H1 (cell line): ENCODE measurements around the gene ACAD10. TPM values are rescaled to one million over a fixed set of nuclear protein-coding genes. Genes with fewer than 3 reads are reported as not detected.
A peak's percentile ranks its signal among the peaks of the same experiment; 100 is the strongest.

Source experiments
- CTCF ChIA-PET: fragments of 300-600 bp; sonication (Branson Sonifier 250); formaldehyde crosslinking; loops from one replicate; lab custom pipeline; 2021; ENCODE audit not compliant: partially characterized antibody; lab: Charles Lee
- POLR2A ChIA-PET: fragments of 300-600 bp; sonication (Branson Sonifier 250); formaldehyde crosslinking; loops from one replicate; lab custom pipeline; 2021; ENCODE audit warnings: inconsistent platforms; ENCODE audit not compliant: partially characterized antibody; lab: Charles Lee
- DNase-seq, 2 experiments: peaks; one replicate each; pipeline versions ENCODE4 v3.0.0 to v3.0.0-alpha.2; 2010 to 2022; ENCODE audit warnings: low spot score in 2 of 2, low read depth in 1 of 2, mixed read lengths in 1 of 2
- FAIRE-seq: peaks from 2 replicates; lab custom pipeline; 2011; peaks lifted over from hg19 to GRCh38; lab: Jason Lieb, UNC
- H2AFZ ChIP-seq: 2 replicates; pipeline ENCODE4 v1.8.1; 2012; ENCODE audit warnings: low read length, inconsistent platforms
- H2AK5ac ChIP-seq: 2 replicates; pipeline ENCODE4 v1.6.1; 2013; ENCODE audit warnings: low read depth, low read length
- H2BK120ac ChIP-seq: replicated peaks from 2 replicates; pipeline ENCODE3; 2013; ENCODE audit warnings: low read depth, low read length, inconsistent platforms
- H2BK12ac ChIP-seq: 2 replicates; pipeline ENCODE4 v1.6.1; 2013; ENCODE audit warnings: low read depth, low read length
- H2BK15ac ChIP-seq: 2 replicates; pipeline ENCODE4 v1.6.1; 2013; ENCODE audit warnings: low read length
- H2BK20ac ChIP-seq: 2 replicates; pipeline ENCODE4 v1.6.1; 2013; ENCODE audit warnings: low read length
- H2BK5ac ChIP-seq: 2 replicates; pipeline ENCODE4 v1.6.1; 2013; ENCODE audit warnings: low read depth, low read length
- H3K14ac ChIP-seq: 2 replicates; pipeline ENCODE4 v1.6.1; 2013; ENCODE audit warnings: inconsistent platforms; ENCODE audit not compliant: insufficient read length
- H3K18ac ChIP-seq: 2 replicates; pipeline ENCODE4 v1.6.1; 2013; ENCODE audit warnings: low read length; ENCODE audit errors: extremely low read depth
- H3K23ac ChIP-seq: 2 replicates; pipeline ENCODE4 v1.6.1; 2013; ENCODE audit warnings: inconsistent platforms; ENCODE audit not compliant: insufficient read length
- H3K23me2 ChIP-seq: 2 replicates; pipeline ENCODE4 v1.6.1; 2013; ENCODE audit warnings: low read depth, low read length
- H3K27ac ChIP-seq: 2 replicates; pipeline ENCODE4 v1.6.1; 2011; ENCODE audit warnings: low read depth, low read length, inconsistent platforms
- H3K27me3 ChIP-seq, 4 experiments: replicated peaks in 1 of 4; 1 replicate in 1 of 4; 2 replicates in 3 of 4; pipeline versions ENCODE4 v1.6.1 to v1.8.1; 2011 to 2013; ENCODE audit warnings: low read length in 3 of 4, mild to moderate bottlenecking in 3 of 4, inconsistent platforms in 2 of 4, mixed read lengths in 2 of 4, moderate library complexity in 1 of 4; ENCODE audit not compliant: control insufficient read depth in 3 of 4, insufficient read depth in 3 of 4; ENCODE audit errors: extremely low read depth in 1 of 4
- H3K36me3 ChIP-seq, 4 experiments: 2 replicates each; pipeline versions ENCODE4 v1.6.1 to v1.8.1; 2011 to 2013; ENCODE audit warnings: mild to moderate bottlenecking in 4 of 4, low read length in 3 of 4, moderate library complexity in 2 of 4, control low read depth in 1 of 4, inconsistent platforms in 1 of 4; ENCODE audit not compliant: insufficient read depth in 4 of 4, control insufficient read depth in 2 of 4
- H3K4ac ChIP-seq: replicated peaks from 2 replicates; pipeline ENCODE3; 2013; ENCODE audit warnings: low read length, low read depth, mixed read lengths, inconsistent platforms; ENCODE audit not compliant: insufficient read length
- H3K4me1 ChIP-seq, 4 experiments: replicated peaks in 1 of 4; 1 replicate in 1 of 4; 2 replicates in 3 of 4; pipeline versions ENCODE4 v1.6.1 to v1.8.1; 2011 to 2013; ENCODE audit warnings: low read length in 3 of 4, inconsistent platforms in 2 of 4, mixed read lengths in 1 of 4; ENCODE audit not compliant: insufficient read depth in 4 of 4, control insufficient read depth in 3 of 4
- H3K4me2 ChIP-seq, 2 experiments: 2 replicates each; pipeline versions ENCODE4 v1.6.1 to v1.8.1; 2011 to 2013; ENCODE audit warnings: low read depth in 2 of 2, low read length in 2 of 2, control low read depth in 1 of 2, inconsistent platforms in 1 of 2, mild to moderate bottlenecking in 1 of 2; ENCODE audit not compliant: insufficient read depth in 1 of 2
- H3K4me3 ChIP-seq, 4 experiments: fragments of 200-600, 300-600 bp in 1 of 4; sonication (generic), shearing (Covaris generic), sonication (Bioruptor Twin) in 1 of 4; 2 replicates each; pipeline versions ENCODE4 v1.5.1 to v1.8.1; 2011 to 2016; ENCODE audit warnings: low read length in 4 of 4, low read depth in 3 of 4, control low read depth in 2 of 4, inconsistent platforms in 2 of 4, mild to moderate bottlenecking in 2 of 4, mixed read lengths in 1 of 4, moderate library complexity in 1 of 4; ENCODE audit not compliant: insufficient read depth in 2 of 4; ENCODE audit errors: extremely low read depth in 1 of 4
- H3K56ac ChIP-seq: replicated peaks from 2 replicates; pipeline ENCODE3; 2013; ENCODE audit warnings: low read depth, mild to moderate bottlenecking, mixed read lengths, low read length, inconsistent platforms; ENCODE audit not compliant: insufficient read length
- H3K79me1 ChIP-seq: 2 replicates; pipeline ENCODE4 v1.6.1; 2013; ENCODE audit warnings: low read depth, low read length, control low read depth
- H3K79me2 ChIP-seq, 2 experiments: 2 replicates each; pipeline versions ENCODE4 v1.6.1 to v1.8.1; 2012 to 2013; ENCODE audit warnings: low read length in 2 of 2, mild to moderate bottlenecking in 2 of 2, inconsistent platforms in 1 of 2; ENCODE audit not compliant: insufficient read depth in 2 of 2, control insufficient read depth in 1 of 2
- H3K9ac ChIP-seq, 4 experiments: replicated peaks in 1 of 4; 1 replicate in 1 of 4; 2 replicates in 3 of 4; pipeline versions ENCODE4 v1.6.1 to v1.8.1; 2011 to 2013; ENCODE audit warnings: low read depth in 3 of 4, low read length in 3 of 4, control low read depth in 2 of 4, mild to moderate bottlenecking in 2 of 4, moderate library complexity in 2 of 4, inconsistent platforms in 1 of 4; ENCODE audit errors: extremely low read depth in 1 of 4
- H3K9me3 ChIP-seq, 2 experiments: 2 replicates each; pipeline versions ENCODE4 v1.6.1 to v1.8.1; 2012 to 2013; ENCODE audit warnings: mild to moderate bottlenecking in 2 of 2, moderate library complexity in 2 of 2, control low read depth in 1 of 2, inconsistent platforms in 1 of 2, low read depth in 1 of 2, low read length in 1 of 2, mixed read lengths in 1 of 2; ENCODE audit not compliant: insufficient read depth in 2 of 2
- H4K20me1 ChIP-seq, 2 experiments: replicated peaks in 1 of 2; 2 replicates each; pipeline versions ENCODE3 to v1.8.1; 2011 to 2013; ENCODE audit warnings: inconsistent platforms in 2 of 2, low read length in 2 of 2, mild to moderate bottlenecking in 1 of 2; ENCODE audit not compliant: insufficient read depth in 2 of 2, control insufficient read depth in 1 of 2
- H4K5ac ChIP-seq: 2 replicates; pipeline ENCODE4 v1.6.1; 2013; ENCODE audit warnings: low read length, low read depth, mixed read lengths, inconsistent platforms; ENCODE audit not compliant: insufficient read length
- H4K8ac ChIP-seq: 2 replicates; pipeline ENCODE4 v1.8.0; 2013; ENCODE audit warnings: mild to moderate bottlenecking, moderate library complexity, low read length, inconsistent platforms; ENCODE audit not compliant: insufficient read depth; ENCODE audit errors: extremely low read depth
- H4K91ac ChIP-seq: replicated peaks from 2 replicates; pipeline ENCODE3; 2013; ENCODE audit warnings: low read length, mixed read lengths, inconsistent platforms; ENCODE audit not compliant: insufficient read length
- CBX5 ChIP-seq: fragments of 300-800, 300-1000 bp; sonication (generic); IDR thresholded peaks from 2 replicates; pipeline ENCODE4 v1.7.1; 2016; ENCODE audit warnings: antibody characterized with exemption, low read length, low read depth
- CHD2 ChIP-seq: IDR thresholded peaks from 2 replicates; pipeline ENCODE4 v1.6.1; 2012; ENCODE audit warnings: low read length, improper control_type of control experiment
- CTCF ChIP-seq, 3 experiments: IDR thresholded peaks; 1 replicate in 2 of 3; 2 replicates in 1 of 3; pipeline versions ENCODE4 v1.5.1 to v1.6.1; 2011; ENCODE audit warnings: low read length in 3 of 3, mild to moderate bottlenecking in 3 of 3, inconsistent platforms in 2 of 3, low read depth in 1 of 3, moderate library complexity in 1 of 3; ENCODE audit not compliant: insufficient read depth in 1 of 3; ENCODE audit errors: control extremely low read depth in 1 of 3
- GTF2F1 ChIP-seq: IDR thresholded peaks from 2 replicates; pipeline ENCODE4 v1.6.1; 2012; ENCODE audit warnings: low read depth, low read length, improper control_type of control experiment, borderline replicate concordance
- KDM4A ChIP-seq: IDR thresholded peaks from one replicate; pipeline ENCODE4 v1.7.1; 2012; ENCODE audit warnings: low read depth, mild to moderate bottlenecking, moderate library complexity, low read length, inconsistent platforms; ENCODE audit not compliant: severe bottlenecking
- RBBP5 ChIP-seq: IDR thresholded peaks from 2 replicates; pipeline ENCODE4 v1.7.1; 2012; ENCODE audit warnings: low read depth, mild to moderate bottlenecking, inconsistent platforms, low read length, moderate library complexity, borderline replicate concordance
- RFX5 ChIP-seq: IDR thresholded peaks from 2 replicates; pipeline ENCODE4 v1.6.1; 2011; ENCODE audit warnings: low read depth, low read length, improper control_type of control experiment, borderline replicate concordance
- TAF1 ChIP-seq: IDR thresholded peaks from 2 replicates; pipeline ENCODE4 v1.6.1; 2011; ENCODE audit warnings: mild to moderate bottlenecking, low read depth, low read length
- ZNF274 ChIP-seq: IDR thresholded peaks from 2 replicates; pipeline ENCODE4 v1.7.0; 2012; ENCODE audit warnings: low read length, borderline replicate concordance; ENCODE audit errors: extremely low read depth
- WGBS, 2 experiments: shearing (Covaris generic) in 1 of 2; methylation state at CpG; one replicate each; pipeline versions ENCODE4 v1.1.6 to v1.1.7; 2013 to 2015; ENCODE audit warnings: low lambda C conversion rate in 2 of 2, mixed read lengths in 2 of 2, inconsistent platforms in 1 of 2, low coverage in 1 of 2, missing lambda C conversion rate in 1 of 2; ENCODE audit not compliant: insufficient replicate concordance in 2 of 2, insufficient coverage in 1 of 2, insufficient read length in 1 of 2; ENCODE audit errors: extremely low coverage in 1 of 2, missing lambda C conversion rate in 1 of 2; 5-methylcytosine and 5-hydroxymethylcytosine counted together
- polyA plus RNA-seq, 7 experiments: library from polyadenylated mRNA; depleted of rRNA in 3 of 7; stranded (reverse) in 5 of 7; unstranded in 2 of 7; fragments of >200 nt in 5 of 7; fragments of 200-250 nt in 2 of 7; gene quantifications; 1 replicate in 5 of 7; 2 replicates in 1 of 7; 4 replicates in 1 of 7; pipeline versions ENCODE4 v1.2.1 to v1.2.3, GENCODE V29; 2011 to 2013; ENCODE audit warnings: missing spikeins in 2 of 7, mixed read lengths in 2 of 7
- total RNA-seq: library from RNA; stranded (reverse); fragmentation: NEBNext Ultra II Directional; extraction: Animal tissue kit (Norgen Biotek cat#: 25700); gene quantifications from 2 replicates; pipeline ENCODE4 v1.2.1, GENCODE V29; 2021

ACAD10 gene
- total and polyA plus RNA-seq, 2 of the 8 experiments (the other 6 are each of a cell fraction or from before 2014, with no cell fraction given), result 17.3 to 23.3 TPM

- Histone ChIP-seq H3K4me2 (no peak overlapping the region), H3K18ac (no peak overlapping the region; the same call in 1 of the 2 replicates), H4K20me1 (peaks cover 0 to 4% of the 10 kb centered on the region in 2 experiments), H3K27ac (no peak overlapping the region), H3K4me1 (peaks cover 0 to 11% (median 8%) of the 10 kb centered on the region in 4 experiments; a peak in 2 of 7 replicates), H3K14ac (no peak overlapping the region), H4K5ac (no peak overlapping the region), H3K4me3 (no peak overlapping the region), H3K9ac (no peak overlapping the region), H2BK120ac (no peak overlapping the region), H2BK20ac (no peak overlapping the region), H3K56ac (no peak overlapping the region), H4K91ac (no peak overlapping the region), H3K36me3 (no peaks in the 10 kb centered on the region), H4K8ac (peak overlapping the region; percentile 43; the same call in 1 of the 2 replicates), H3K4ac (no peak overlapping the region), H3K9me3 (no peaks in the 10 kb centered on the region), H3K79me1 (no peaks in the 10 kb centered on the region), H2AFZ (no peak overlapping the region), H2BK12ac (no peak overlapping the region), H2BK5ac (no peak overlapping the region; the same call in 1 of the 2 replicates), H2BK15ac (no peak overlapping the region), H3K23me2 (no peaks in the 10 kb centered on the region), H2AK5ac (no peak overlapping the region), H3K23ac (no peak overlapping the region), H3K79me2 (no peaks in the 10 kb centered on the region), H3K27me3 (no peaks in the 10 kb centered on the region)
- WGBS, 2 experiments, result 86% methylated on average over 15 of the region's 15 CpGs; no CpG with 5 or more reads in 1 of the 2 experiments
- no peak for FAIRE-seq
- POLR2A ChIA-PET, result interaction anchor here (0.6 to 4.5 kb wide), 4 partner anchors 10 to 116 kb away, joined by 3 to 18 read pairs (median 6); partner anchors contain the start of gene ALDH2
- no peak for DNase-seq
- CTCF ChIA-PET, result interaction anchor here (0.8 to 9.1 kb wide), 5 partner anchors 10 to 228 kb away, joined by 3 to 165 read pairs (median 3); no protein-coding TSS in a partner anchor
- TF ChIP-seq CTCF (IDR thresholded peaks at IDR 0.05; ENCODE audit: control extremely low read depth in 1 of 3, insufficient read depth in 1 of 3, low read depth in 1 of 3, low read length in 3 of 3), result no peak
- no peak for TF ChIP-seq TAF1
- no peak for TF ChIP-seq RFX5
- no peak for TF ChIP-seq ZNF274
- TF ChIP-seq KDM4A, result no peak
- TF ChIP-seq RBBP5, result no peak
- TF ChIP-seq GTF2F1, result no peak
- no peak for TF ChIP-seq CHD2
- TF ChIP-seq CBX5, result no peak
These were observed 71.7 kb downstream of the ACAD10 start for GRCh38 chr12:111757361-111758119.
